NCI-H1105 (cell line): Measurements from ENCODE around the gene OSCAR.

Experiments
- DNase-seq: peaks from one replicate; lab custom pipeline; 2025; lab: John Stamatoyannopoulos, UW

OSCAR gene

GRCh38 chr19:54094426-54095000 lies 6.1 kb downstream of the OSCAR start:
- no peak for DNase-seq

- no peak for DNase-seq
Measured at GRCh38 chr19:54084410-54084809, 16.2 kb downstream of the OSCAR start.

- no peak for DNase-seq
Measured at GRCh38 chr19:54081032-54081431, 19.6 kb downstream of the OSCAR start, which contains the start of gene TARM1. TSS of gene TARM1 (minus strand) at chr19:54081365. CDS start at chr19:54081340, 25 bp downstream.

DNA sequence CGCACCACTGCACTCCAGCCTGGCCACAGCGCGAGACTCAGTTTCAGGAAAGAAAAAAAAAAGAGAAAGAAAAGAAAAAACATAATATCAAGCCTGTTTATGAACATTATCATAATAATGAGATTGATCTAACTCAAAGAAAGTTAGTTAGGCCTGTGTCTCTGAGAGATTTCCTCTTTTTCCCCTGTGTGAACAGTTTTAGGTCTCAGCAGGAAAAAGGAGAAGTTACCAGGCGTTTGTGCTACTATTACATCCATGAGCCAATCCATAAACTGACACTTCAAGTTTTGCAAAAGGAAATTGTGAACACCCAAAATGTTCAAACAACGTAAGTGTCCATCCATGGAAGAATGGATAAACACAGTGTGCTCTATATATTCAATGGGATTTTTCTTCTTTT lies 23.3 kb downstream of the OSCAR start:
- DNase-seq = no peak

DNA sequence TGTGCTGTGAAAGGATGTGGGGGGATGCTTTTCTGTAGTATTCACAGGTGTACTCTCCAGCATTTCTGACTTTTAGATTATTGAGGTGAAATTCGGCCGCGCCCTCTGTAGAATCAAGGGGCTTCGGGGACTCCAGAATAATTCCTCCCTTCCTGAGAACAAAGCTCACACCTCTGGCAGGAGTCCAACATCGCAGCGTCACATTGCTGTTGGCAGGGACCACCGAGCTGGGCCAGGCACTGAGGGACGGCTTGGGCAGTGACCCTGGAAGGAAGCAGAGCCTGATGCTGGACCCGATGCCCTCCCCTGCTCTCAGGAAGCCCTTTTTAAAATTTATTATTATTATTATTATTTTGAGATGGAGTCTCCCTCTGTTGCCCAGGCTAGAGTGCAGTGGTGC lies 25.8 kb downstream of the OSCAR start:
- DNase-seq = no peak

GRCh38 chr19:54073829-54074228 lies 26.8 kb downstream of the OSCAR start:
- no peak for DNase-seq

DNA sequence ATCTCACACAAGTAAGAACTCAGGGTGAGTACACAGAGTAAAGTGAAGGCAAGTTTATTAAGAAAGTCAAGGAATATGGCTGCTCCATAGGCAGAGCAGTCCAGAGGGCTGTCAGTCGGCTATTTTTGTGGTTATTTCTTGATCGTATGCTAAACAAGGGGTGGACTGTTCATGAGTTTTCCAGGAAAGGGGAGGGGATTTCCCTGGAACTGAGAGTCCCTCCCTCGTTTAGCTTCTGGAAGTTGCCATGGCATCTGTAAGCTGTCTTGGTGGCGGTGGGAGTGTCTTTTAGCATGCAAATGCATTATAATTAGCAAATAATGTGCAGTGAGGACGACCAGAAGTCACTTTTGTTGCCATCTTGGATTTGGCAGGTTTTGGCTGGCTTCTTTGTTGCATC lies 31.1 kb downstream of the OSCAR start:
- no peak for DNase-seq

- DNase-seq = no peak
Measured at GRCh38 chr19:54063350-54064116, 37.1 kb downstream of the OSCAR start, which contains the start of gene VSTM1. TSS of gene VSTM1 (minus strand) at chr19:54063897. CDS start at chr19:54063777, 120 bp downstream.

DNA sequence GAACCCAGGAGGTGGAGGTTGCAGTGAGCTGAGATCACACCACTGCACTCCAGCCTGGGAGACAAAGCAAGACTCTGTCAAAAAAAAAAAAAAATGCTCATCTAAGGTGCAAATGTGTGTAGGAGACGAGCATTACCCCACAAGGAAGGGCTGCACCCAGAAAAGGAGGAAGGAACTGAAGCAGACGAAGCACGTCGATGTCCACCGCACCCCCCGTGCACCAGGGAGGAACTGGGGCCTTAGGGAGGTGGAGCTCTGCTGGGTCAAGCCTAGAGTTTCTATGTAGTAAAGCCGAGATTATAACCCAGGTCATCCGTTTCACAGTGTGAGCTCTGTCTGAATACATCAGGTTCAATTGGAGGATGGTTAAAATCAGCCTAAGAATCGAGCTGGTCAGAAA lies 38.0 kb downstream of the OSCAR start:
- DNase-seq = no peak

- DNase-seq = no peak
Measured at GRCh38 chr19:54047616-54048015, 53.0 kb downstream of the OSCAR start.

DNA sequence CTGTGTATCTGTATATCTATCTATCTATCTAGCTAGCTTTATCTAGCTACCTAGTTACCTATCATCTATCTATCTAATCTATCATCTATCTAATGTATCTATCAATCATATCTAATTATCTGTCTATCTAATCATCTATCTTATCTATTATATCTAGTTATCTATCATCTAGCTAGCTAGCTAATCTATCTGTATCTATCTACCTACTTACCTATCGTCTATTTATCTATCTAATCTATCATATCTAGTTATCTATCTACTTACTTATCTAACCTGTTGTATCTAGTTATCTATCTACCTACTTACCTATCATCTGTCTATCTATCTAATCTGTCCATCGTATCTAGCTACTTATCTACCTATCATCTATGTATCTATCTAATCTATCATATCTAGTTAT lies 54.8 kb downstream of the OSCAR start:
- DNase-seq = no peak
